ENCODE data around the gene KCTD3. TPM values are rescaled to one million over a fixed set of nuclear protein-coding genes. Genes with fewer than 3 reads are reported as not detected.

Gene KCTD3
- total RNA-seq, 1 donor from 2014 or later = 25.2 TPM

DNA sequence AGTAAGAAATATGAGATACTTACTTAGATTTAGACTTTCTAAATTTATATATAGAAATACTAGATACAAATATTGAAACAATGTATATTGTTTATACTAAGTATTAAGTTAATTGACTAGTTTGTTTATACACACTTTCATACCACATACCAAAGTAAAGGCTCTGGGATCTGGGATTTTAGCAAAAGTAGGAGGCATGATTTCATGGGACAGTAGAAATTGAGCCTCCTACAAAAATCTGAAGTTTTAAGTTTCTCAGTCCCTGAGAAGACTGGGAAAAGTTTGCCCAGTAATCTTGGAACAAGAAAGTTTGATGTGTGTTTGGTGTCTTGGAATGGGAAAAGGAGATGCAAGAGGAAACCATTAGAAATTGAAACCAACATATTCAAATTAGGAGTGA is 30.9 kb downstream of the KCTD3 start:
- H3K27ac ChIP-seq (ENCODE audit: low read depth, low read length) = no peak overlapping the region
- H3K9me3 ChIP-seq (ENCODE audit: insufficient read depth, low read depth, low read length) = no peaks in the 10 kb centered on the region
- H3K4me2 ChIP-seq (ENCODE audit: low read length) = no peak overlapping the region
- no peak for FAIRE-seq
- no peak overlapping the region for H2AFZ ChIP-seq (ENCODE audit: low read depth, low read length)
- no peaks in the 10 kb centered on the region for H3K27me3 ChIP-seq (ENCODE audit: insufficient read depth, low read length)
- no peaks in the 10 kb centered on the region for H3K36me3 Mint-ChIP-seq (ENCODE audit: low read depth, unreplicated experiment)
- peaks cover 5% of the 10 kb centered on the region for H3K36me3 ChIP-seq (ENCODE audit: insufficient read depth, low read length)
- H3K4me3 Mint-ChIP-seq (ENCODE audit: unreplicated experiment) = no peak overlapping the region
- no peaks in the 10 kb centered on the region for H3K79me2 ChIP-seq (ENCODE audit: insufficient read depth, low read length)
- no peaks in the 10 kb centered on the region for H4K20me1 ChIP-seq (ENCODE audit: insufficient read depth, low read length)
- TF ChIP-seq, protein P1, sequence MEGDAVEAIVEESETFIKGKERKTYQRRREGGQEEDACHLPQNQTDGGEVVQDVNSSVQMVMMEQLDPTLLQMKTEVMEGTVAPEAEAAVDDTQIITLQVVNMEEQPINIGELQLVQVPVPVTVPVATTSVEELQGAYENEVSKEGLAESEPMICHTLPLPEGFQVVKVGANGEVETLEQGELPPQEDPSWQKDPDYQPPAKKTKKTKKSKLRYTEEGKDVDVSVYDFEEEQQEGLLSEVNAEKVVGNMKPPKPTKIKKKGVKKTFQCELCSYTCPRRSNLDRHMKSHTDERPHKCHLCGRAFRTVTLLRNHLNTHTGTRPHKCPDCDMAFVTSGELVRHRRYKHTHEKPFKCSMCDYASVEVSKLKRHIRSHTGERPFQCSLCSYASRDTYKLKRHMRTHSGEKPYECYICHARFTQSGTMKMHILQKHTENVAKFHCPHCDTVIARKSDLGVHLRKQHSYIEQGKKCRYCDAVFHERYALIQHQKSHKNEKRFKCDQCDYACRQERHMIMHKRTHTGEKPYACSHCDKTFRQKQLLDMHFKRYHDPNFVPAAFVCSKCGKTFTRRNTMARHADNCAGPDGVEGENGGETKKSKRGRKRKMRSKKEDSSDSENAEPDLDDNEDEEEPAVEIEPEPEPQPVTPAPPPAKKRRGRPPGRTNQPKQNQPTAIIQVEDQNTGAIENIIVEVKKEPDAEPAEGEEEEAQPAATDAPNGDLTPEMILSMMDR (IDR thresholded peaks at IDR 0.05; ENCODE audit: insufficient read depth, low read depth, low read length) = no peak
- TF ChIP-seq EZH2 (IDR thresholded peaks at IDR 0.05; ENCODE audit: insufficient read depth, low read length) = no peak
- H3K27me3 Mint-ChIP-seq (ENCODE audit: low read depth, unreplicated experiment) = no peaks in the 10 kb centered on the region
- H3K9ac ChIP-seq (ENCODE audit: low read length) = no peak overlapping the region
- H3K4me3 ChIP-seq (ENCODE audit: insufficient read depth, low read depth, low read length) = no peak overlapping the region
- peaks cover 44% of the 10 kb centered on the region for H3K4me1 Mint-ChIP-seq (ENCODE audit: low read depth, unreplicated experiment)
- no peaks in the 10 kb centered on the region for H3K9me3 Mint-ChIP-seq (ENCODE audit: unreplicated experiment)
- H3K4me1 ChIP-seq (ENCODE audit: insufficient read depth, low read length) = peaks cover 13% of the 10 kb centered on the region
- H3K27ac Mint-ChIP-seq (ENCODE audit: unreplicated experiment) = no peak overlapping the region
- DNase-seq (ENCODE audit: low read depth) = no peak

DNA sequence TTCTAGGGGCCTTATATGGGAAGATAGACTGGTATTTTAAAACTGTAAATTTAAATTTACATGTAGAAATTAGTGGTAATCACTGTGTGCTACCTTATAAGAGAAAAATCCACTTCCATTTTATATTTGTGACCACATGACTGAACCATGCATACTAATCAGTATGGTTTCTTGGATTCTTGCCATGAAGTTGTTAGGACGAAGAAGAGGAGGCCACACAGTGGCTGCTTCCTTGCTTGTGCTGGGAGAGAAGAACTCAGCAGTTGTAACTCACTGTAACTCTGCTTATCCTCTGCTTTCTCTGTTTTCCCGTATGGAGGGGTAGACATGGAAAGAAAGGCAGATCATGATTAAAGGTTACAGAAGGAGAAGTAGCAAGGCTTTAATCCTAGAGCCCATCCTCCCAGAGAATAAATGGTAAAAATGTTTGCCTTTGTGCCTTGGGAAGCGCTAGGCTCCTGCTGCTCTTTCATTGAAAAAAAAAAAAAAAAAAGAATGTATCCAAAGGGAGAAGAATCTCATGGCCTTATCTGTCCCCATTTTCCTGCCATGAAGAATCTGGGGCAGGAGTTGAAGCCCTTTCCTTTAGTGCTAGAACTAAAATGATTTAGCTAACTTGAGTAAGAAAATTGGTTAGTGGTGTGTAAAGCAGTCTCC is 32.4 kb downstream of the KCTD3 start:
- Histone ChIP-seq H3K79me2 (ENCODE audit: insufficient read depth, low read length) (no peaks in the 10 kb centered on the region), H3K27ac (ENCODE audit: low read depth, low read length) (no peak overlapping the region), H3K4me1 (ENCODE audit: insufficient read depth, low read length) (peaks cover 9% of the 10 kb centered on the region), H3K4me2 (ENCODE audit: low read length) (peak overlapping the region; percentile 28), H3K27me3 (ENCODE audit: insufficient read depth, low read length) (no peaks in the 10 kb centered on the region), H2AFZ (ENCODE audit: low read depth, low read length) (no peak overlapping the region), H3K9ac (ENCODE audit: low read length) (no peak overlapping the region), H3K4me3 (ENCODE audit: insufficient read depth, low read depth, low read length) (no peak overlapping the region), H3K9me3 (ENCODE audit: insufficient read depth, low read depth, low read length) (no peaks in the 10 kb centered on the region), H4K20me1 (ENCODE audit: insufficient read depth, low read length) (no peaks in the 10 kb centered on the region), H3K36me3 (ENCODE audit: insufficient read depth, low read length) (peaks cover 8% of the 10 kb centered on the region)
- TF ChIP-seq EZH2 (IDR thresholded peaks at IDR 0.05; ENCODE audit: insufficient read depth, low read length) = no peak
- TF ChIP-seq, protein P1 (IDR thresholded peaks at IDR 0.05; ENCODE audit: insufficient read depth, low read depth, low read length) = no peak
- H3K36me3 Mint-ChIP-seq (ENCODE audit: low read depth, unreplicated experiment) = no peaks in the 10 kb centered on the region
- H3K4me1 Mint-ChIP-seq (ENCODE audit: low read depth, unreplicated experiment) = peaks cover 49% of the 10 kb centered on the region
- no peak overlapping the region for H3K4me3 Mint-ChIP-seq (ENCODE audit: unreplicated experiment)
- FAIRE-seq (peak; percentile 9), DNase-seq (ENCODE audit: low read depth) (peak; percentile 70)
- H3K9me3 Mint-ChIP-seq (ENCODE audit: unreplicated experiment) = no peaks in the 10 kb centered on the region
- H3K27ac Mint-ChIP-seq (ENCODE audit: unreplicated experiment) = peak overlapping the region; percentile 22
- no peaks in the 10 kb centered on the region for H3K27me3 Mint-ChIP-seq (ENCODE audit: low read depth, unreplicated experiment)

DNA sequence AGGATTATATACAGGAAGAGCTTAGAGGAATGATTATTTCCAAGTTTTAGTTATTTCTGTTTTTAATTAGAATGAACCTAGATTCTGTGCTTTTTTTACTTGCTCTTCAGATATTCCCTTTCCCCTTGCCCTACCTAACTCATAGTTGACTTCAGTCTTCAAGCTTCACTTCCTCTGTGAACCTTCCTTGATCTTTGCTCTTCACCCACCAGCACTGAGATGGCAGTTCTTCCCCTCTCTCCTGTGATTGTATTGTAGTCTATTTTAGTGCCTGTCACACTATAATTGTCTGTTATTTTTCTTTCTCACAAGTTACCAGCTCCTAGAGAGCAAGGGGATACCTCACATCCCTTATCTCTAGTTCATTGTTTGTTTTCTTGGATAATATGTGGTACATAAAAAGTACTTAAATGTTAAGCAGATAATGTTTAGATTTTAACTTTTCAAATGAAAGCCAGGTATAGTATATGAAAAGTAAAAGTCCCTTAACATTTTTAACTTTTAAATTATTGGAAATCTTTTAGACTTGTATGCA is 33.2 kb downstream of the KCTD3 start:
- Mint-ChIP-seq H3K27me3 (ENCODE audit: low read depth, unreplicated experiment) (no peaks in the 10 kb centered on the region), H3K9me3 (ENCODE audit: unreplicated experiment) (no peaks in the 10 kb centered on the region), H3K4me1 (ENCODE audit: low read depth, unreplicated experiment) (peaks cover 41% of the 10 kb centered on the region), H3K27ac (ENCODE audit: unreplicated experiment) (peak overlapping the region; percentile 23), H3K4me3 (ENCODE audit: unreplicated experiment) (no peak overlapping the region), H3K36me3 (ENCODE audit: low read depth, unreplicated experiment) (no peaks in the 10 kb centered on the region)
- Histone ChIP-seq H3K36me3 (ENCODE audit: insufficient read depth, low read length) (peaks cover 8% of the 10 kb centered on the region), H3K79me2 (ENCODE audit: insufficient read depth, low read length) (no peaks in the 10 kb centered on the region), H3K4me3 (ENCODE audit: insufficient read depth, low read depth, low read length) (no peak overlapping the region), H3K4me2 (ENCODE audit: low read length) (no peak overlapping the region), H3K9me3 (ENCODE audit: insufficient read depth, low read depth, low read length) (no peaks in the 10 kb centered on the region), H2AFZ (ENCODE audit: low read depth, low read length) (no peak overlapping the region), H3K9ac (ENCODE audit: low read length) (no peak overlapping the region), H3K27me3 (ENCODE audit: insufficient read depth, low read length) (no peaks in the 10 kb centered on the region), H3K27ac (ENCODE audit: low read depth, low read length) (no peak overlapping the region), H3K4me1 (ENCODE audit: insufficient read depth, low read length) (peaks cover 4% of the 10 kb centered on the region), H4K20me1 (ENCODE audit: insufficient read depth, low read length) (no peaks in the 10 kb centered on the region)
- DNase-seq (ENCODE audit: low read depth) = no peak
- no peak for TF ChIP-seq EZH2 (IDR thresholded peaks at IDR 0.05; ENCODE audit: insufficient read depth, low read length)
- TF ChIP-seq, protein P1 (IDR thresholded peaks at IDR 0.05; ENCODE audit: insufficient read depth, low read depth, low read length) = no peak
- no peak for FAIRE-seq
